Measurements from ENCODE around the gene GCSAM.

DNA sequence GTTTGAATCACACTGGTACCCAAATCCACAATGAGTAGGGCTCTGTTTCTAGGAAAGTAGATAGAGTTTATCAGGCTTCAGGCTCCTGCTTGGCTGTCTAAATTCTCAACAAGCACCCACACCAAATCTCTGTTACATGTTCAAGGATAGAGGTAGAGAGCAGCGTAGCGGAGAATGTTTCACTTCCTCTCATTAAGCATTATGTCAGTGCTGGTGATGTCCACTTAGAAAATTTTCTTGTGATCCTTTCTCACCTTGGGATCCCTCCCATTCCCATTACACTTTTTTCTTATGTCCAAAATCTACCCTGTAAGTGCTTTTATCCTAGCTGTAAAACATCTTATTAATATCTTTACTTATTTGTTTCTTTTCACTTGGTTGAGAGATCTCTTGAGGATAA lies 34.7 kb upstream of the GCSAM start:
- TF ChIP-seq, protein P1, sequence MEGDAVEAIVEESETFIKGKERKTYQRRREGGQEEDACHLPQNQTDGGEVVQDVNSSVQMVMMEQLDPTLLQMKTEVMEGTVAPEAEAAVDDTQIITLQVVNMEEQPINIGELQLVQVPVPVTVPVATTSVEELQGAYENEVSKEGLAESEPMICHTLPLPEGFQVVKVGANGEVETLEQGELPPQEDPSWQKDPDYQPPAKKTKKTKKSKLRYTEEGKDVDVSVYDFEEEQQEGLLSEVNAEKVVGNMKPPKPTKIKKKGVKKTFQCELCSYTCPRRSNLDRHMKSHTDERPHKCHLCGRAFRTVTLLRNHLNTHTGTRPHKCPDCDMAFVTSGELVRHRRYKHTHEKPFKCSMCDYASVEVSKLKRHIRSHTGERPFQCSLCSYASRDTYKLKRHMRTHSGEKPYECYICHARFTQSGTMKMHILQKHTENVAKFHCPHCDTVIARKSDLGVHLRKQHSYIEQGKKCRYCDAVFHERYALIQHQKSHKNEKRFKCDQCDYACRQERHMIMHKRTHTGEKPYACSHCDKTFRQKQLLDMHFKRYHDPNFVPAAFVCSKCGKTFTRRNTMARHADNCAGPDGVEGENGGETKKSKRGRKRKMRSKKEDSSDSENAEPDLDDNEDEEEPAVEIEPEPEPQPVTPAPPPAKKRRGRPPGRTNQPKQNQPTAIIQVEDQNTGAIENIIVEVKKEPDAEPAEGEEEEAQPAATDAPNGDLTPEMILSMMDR (conservative IDR thresholded peaks at IDR 0.05; ENCODE audit: low read depth, low read length): no peak
- no peak for TF ChIP-seq EZH2 (IDR thresholded peaks at IDR 0.05; ENCODE audit: borderline replicate concordance, low read depth, low read length, poor library complexity, severe bottlenecking)
